Stromal cell of bone marrow (primary cell): ENCODE data around the gene KRT12.

Source experiments
- DNase-seq: peaks from one replicate; pipeline ENCODE4 v3.0.0-alpha.2; 2012; ENCODE audit warnings: low read depth

Gene KRT12

DNA sequence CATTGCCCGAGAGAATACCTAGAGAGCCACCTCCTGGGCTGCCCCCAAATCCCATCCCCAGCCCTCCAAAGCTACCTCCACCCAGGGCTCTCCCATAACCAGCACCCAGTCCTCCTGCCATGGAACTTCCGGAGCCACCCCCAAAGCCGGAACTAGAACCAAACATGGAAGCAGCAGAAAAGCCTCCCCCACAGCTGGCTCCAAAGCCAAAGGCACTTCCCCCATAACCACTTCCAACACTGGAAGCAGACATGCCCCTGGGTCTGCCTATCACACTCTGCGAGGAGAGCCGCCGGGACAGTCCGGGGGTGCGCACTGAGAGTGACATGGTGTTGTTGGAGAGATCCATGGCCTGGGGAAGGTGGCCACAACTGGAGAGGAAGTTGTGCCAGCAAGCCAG lies at the start of gene KRT12:
Gene KRT12 (minus strand): TSS at position 386 of the 400 bp plus-strand sequence. CDS start 37 bp downstream, at position 349.
- no peak for DNase-seq

DNA sequence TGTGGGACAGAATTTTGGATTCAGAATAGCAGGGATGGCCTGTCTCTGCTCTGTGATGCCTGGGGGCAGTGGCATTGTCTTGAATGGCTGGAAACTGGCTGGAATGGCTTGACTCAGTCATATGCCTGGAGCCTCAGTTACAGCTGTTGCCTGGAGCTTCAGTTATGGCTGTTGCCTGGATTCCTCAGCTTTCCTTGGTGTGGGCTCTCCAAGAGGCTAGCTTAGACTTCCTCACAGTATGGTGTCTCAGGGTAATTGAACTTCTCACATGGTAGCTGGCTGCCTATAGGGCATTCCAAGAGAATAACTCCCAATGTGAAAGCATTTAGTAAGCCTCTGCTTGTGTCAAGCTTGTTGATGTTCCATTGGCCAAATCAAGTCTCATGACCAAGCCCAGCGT lies 49.3 kb upstream of the KRT12 start:
- no peak for DNase-seq

DNA sequence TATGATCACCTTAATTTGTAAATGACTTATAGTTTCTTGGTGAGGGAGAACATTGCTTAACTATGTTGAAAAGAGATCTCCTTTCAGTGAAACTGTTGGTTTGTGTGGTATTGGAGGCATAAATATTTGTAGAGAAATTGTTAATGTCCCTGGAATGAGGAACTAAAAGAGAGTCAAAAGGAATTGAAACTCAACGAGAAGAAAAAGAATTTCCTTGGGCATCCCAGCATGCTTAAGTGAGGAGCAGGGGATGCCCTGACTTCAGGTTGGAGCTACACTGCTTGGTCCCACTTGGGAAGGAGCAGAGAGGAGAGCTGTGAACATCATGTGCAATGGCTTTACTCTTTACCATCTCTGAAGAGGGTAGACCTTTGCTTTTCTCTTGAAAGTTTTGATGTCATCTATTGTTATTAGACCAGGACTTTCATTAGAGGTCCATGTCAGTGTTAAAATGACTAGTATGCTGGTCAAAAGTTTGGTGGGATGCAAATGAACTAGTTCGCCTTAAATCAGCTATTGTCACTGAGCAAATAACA lies 48.8 kb upstream of the KRT12 start:
- no peak for DNase-seq

DNA sequence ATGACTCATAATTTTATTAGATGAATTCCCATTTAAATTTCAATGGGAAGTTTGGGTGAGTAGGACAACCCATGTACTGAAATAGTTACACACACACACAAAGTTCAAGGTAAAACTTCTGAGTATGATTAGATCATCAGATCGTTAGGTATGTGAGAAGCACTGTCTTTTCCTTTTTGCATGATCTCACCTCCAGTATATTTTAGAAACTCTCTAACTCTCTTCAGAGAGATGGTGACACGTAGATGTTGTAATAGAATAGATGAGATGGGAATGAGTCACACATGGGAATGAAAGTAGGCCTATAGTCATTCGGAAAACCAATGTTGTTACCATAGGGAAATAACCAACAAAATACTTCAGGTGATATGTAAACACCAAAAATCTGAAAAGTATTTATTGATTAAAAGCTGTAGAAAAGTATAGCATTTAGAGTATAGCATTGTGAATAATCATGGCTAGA lies 48.2 kb upstream of the KRT12 start:
- DNase-seq, result peak; percentile 84

DNA sequence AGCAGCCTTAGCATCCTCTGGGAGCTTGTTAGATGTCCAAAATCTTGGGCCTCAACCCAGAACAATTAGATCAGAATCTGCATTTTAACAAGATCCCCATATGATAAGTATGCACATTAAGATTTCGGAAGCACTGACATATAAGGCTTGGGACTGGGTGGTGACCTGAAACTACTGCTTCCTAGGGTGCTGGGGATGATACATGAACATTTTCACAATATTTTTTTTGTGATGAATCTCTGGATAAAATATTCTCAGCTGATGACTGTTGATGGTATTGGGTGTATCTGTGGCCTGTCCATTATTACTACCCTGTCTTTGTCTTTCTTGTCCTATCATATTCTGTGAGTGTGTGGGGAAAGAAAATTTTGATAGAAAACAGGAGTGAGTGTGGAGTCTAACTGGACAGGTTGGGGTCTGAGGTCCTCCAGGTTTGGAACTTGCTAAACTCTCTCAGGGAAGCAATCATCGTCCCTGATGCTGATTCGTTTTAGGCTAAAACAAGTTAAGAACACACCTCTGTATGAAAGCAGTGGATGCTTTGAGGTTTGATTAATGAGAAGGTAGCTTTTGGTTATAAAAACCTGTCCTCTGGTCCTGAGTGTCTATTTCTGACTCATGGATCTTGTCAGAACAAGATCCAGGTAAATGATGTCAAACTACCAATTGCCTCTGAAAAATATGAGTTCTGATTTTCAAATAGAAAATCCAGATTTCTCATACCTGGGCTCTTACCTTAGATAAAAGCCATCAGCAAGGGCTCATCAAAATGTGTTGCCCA lies 47.2 kb upstream of the KRT12 start:
- DNase-seq, result no peak

GRCh38 chr17:40912486-40913210 lies 45.6 kb upstream of the KRT12 start:
- no peak for DNase-seq

- DNase-seq, result peak; percentile 79
These were observed 43.4 kb upstream of the KRT12 start for GRCh38 chr17:40910441-40910841.

GRCh38 chr17:40909755-40910154 lies 42.7 kb upstream of the KRT12 start:
- no peak for DNase-seq

- DNase-seq, result peak; percentile 97
These were observed 42.3 kb upstream of the KRT12 start for GRCh38 chr17:40909351-40909750.

DNA sequence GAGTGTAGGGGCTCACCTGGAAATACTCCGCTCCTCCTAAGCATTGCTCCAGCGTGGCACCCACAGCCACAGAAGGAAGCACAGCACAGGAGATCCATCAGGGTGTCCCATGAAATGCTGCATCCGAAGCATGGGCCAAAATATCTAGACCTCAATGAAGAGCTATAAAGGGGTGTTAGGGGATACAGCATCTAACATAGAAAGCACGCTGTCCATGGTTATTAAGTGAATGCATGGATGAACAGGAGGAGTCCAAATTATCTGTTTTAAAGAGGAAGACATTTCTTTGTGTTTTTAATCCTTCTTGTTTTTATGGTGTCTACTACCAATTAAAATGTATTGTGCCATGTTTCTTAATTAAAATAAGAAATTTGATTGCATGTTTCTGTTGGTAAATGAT lies 39.6 kb upstream of the KRT12 start:
- no peak for DNase-seq

DNA sequence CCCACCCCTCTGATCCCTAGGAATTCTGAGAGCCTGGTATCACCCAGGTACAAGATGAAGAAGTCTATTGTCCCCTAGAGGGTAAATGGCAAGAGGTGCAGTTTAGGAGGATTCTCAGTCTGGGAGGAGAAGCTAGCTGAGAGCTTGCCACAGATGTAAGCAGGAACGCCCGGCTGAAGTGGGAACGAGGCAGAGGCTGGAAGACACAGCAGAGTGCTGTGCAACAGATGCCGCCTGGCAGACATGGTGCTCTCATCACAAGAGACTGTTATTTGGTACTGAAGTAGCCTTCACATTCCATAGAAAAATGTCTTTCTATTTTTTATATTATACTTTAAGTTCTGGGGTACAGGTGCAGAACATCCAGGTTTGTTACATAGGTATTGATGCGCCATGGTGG lies 38.3 kb upstream of the KRT12 start:
- DNase-seq, result no peak

DNA sequence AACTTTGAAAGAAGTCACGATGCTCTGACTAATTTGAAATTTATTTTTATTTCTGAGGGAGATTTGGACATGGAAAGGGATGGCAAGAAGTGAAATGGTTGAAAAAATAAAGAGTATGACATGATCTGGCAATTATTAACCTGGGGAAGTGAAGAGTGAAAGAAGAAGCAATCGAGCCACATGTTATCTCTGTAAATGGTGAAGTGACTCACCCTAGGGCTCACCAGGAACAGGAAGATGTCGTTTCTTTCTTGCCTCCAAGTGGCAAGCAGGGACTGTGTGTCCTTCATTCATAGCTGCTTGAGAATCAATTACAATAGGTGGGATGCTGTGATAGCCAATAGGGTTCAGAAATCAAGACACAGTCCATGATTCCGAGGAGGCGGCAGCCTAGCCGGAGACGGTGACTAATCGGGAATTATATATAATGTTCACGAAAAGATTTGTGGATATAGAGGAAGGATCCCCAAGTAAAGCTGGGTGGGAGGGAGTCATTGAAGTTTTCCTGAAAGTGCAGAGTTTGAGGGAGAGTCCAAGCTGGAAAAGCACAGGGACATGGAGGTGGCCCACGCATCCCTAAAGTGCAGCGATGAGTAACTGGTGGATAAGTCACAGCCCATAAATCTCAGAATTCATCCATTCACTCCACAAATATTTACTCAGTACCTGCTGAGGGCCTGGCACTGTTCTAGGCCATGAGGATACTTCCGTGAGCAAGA lies 36.3 kb upstream of the KRT12 start:
- DNase-seq, result no peak

DNA sequence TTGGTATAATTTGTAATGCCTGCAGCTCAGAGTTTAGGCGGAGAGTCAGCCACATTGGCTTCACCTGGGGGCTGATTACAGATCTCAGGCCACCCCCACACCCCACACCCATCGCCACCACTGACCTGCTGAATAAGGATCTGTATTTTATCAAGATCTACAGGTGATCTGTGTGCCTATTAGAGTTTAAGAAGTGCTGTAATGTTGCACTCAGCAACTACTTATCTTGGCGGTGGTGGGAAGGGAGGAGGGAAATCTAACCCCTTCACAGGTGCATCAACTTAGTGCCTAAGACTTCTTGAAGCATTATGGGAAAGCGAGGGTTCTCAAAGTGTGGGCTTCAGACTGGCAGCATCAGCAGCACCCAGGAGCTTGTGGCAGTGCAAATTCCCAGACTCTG lies 35.5 kb upstream of the KRT12 start:
- DNase-seq, result no peak

- DNase-seq, result no peak
These were observed 35.0 kb upstream of the KRT12 start for GRCh38 chr17:40901981-40902474.

GRCh38 chr17:40900809-40901356 lies 33.9 kb upstream of the KRT12 start:
- no peak for DNase-seq

GRCh38 chr17:40896916-40897455 lies 30.0 kb upstream of the KRT12 start:
- no peak for DNase-seq

- no peak for DNase-seq
These were observed 28.2 kb upstream of the KRT12 start for GRCh38 chr17:40895106-40895730.

DNA sequence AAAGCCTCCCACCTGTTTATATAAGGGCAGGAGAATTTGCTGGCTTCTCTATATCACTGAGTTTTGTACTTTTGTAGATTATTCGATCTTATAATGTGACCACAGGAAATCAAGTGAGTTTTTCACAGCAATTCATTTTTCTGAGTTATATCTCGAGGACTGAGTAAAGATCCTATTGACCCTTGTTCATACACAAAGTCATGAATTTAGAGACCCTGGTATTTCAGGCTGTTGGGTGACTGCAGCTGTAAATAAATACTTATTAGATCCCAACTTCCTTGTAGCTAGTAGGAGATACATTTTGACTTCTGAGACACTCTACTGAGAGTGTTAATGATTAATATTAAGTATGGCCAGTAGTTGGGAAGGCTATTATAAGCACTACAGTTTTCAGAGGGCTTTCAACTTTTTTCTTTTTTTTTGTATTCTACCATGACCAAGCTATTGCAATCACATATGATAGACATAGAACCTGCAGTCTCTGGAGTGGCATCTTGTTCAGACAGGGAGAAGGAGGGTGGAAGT lies 21.2 kb upstream of the KRT12 start:
- DNase-seq, result no peak

- no peak for DNase-seq
These were observed 19.1 kb upstream of the KRT12 start for GRCh38 chr17:40886090-40886489.

DNA sequence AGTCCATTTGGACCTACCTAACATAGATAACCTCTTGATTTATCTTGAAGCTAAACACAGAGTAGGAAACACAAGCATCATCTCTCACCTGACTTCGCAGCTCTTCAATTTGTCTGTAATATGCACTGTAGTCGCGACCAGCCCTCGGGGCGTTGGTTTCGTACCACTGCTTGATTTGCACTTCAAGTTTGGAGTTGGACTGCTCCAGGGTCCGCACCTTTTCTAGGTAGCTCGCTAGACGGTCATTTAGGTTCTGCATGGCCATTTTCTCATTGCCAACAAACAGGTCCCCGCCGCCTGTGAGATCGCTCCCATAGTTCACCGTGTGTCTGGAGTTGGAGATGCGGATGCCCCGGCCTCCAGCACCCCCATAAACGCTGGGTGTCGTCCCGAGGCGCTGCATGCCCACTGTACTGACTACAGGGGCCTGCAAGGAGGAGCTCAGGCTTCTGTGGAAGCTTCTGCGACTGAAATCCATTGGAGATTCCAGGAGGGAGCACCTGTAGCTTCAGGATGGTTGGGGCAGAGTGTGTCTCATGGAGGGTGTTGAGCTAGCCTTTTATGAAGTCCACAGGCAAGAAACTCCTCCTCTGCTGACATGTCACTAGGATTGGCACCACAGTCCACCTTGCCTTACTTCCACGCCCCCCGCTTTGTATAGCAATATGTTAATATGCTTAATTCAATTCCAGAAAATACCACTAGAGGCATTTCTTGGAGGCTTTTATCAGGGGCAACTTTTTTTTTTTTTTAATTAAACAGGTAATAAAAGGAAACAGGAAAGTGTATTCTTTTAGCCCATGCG lies 17.9 kb upstream of the KRT12 start, which contains the start of gene KRT20:
Gene KRT20 (minus strand): TSS at position 535 of the 805 bp plus-strand sequence. CDS start 57 bp downstream, at position 478.
- no peak for DNase-seq
